A673 (cell line): ENCODE measurements around the gene FFAR1. TPM values are rescaled to one million over a fixed set of nuclear protein-coding genes. Genes with fewer than 3 reads are reported as not detected.

Experiments
- BruUV-seq: library from RNA; stranded (reverse); fragments of 400-500 nt; replicated peaks from 2 replicates; lab custom pipeline; 2021; lab: Mats Ljungman, UMichigan
- CTCF ChIA-PET: fragments of 300-600 bp; sonication (Branson Sonifier 250); formaldehyde crosslinking; loops from one replicate; lab custom pipeline; 2022; ENCODE audit warnings: antibody characterized with exemption; lab: Charles Lee
- POLR2A ChIA-PET: fragments of 300-600 bp; sonication (Branson Sonifier 250); formaldehyde crosslinking; loops from one replicate; lab custom pipeline; 2022; ENCODE audit warnings: antibody characterized with exemption; ENCODE audit not compliant: low non-redundant PET; lab: Charles Lee
- DNase-seq: peaks from one replicate; pipeline ENCODE4 v3.0.0-alpha.2; 2015; ENCODE audit warnings: low spot score
- H3K27ac ChIP-seq: fragments of 200-600 bp; sonication (generic); 2 replicates; pipeline ENCODE4 v1.5.1; 2016; ENCODE audit warnings: mixed run types, low read depth, mild to moderate bottlenecking, mixed read lengths, antibody characterized with exemption, low read length; ENCODE audit not compliant: poor library complexity, severe bottlenecking
- H3K27me3 ChIP-seq: fragments of 200-600 bp; sonication (generic); replicated peaks from 2 replicates; pipeline ENCODE4 v1.6.1; 2017; ENCODE audit warnings: mixed run types, low read depth, mild to moderate bottlenecking, mixed read lengths, antibody characterized with exemption, low read length; ENCODE audit not compliant: insufficient read depth, poor library complexity
- H3K36me3 ChIP-seq: fragments of 200-600 bp; sonication (generic); 2 replicates; pipeline ENCODE4 v1.6.1; 2016; ENCODE audit warnings: mixed run types, mild to moderate bottlenecking, mixed read lengths, antibody characterized with exemption, low read length; ENCODE audit not compliant: insufficient read depth, poor library complexity, severe bottlenecking
- H3K4me1 ChIP-seq: fragments of 200-600 bp; sonication (generic); 2 replicates; pipeline ENCODE4 v1.6.1; 2017; ENCODE audit warnings: mixed run types, mild to moderate bottlenecking, mixed read lengths, antibody characterized with exemption, low read length; ENCODE audit not compliant: insufficient read depth, poor library complexity, severe bottlenecking
- H3K4me3 ChIP-seq: fragments of 200-600 bp; sonication (generic); 2 replicates; pipeline ENCODE4 v1.5.1; 2016; ENCODE audit warnings: low read depth, mixed run types, mild to moderate bottlenecking, mixed read lengths, low read length; ENCODE audit not compliant: poor library complexity, severe bottlenecking
- H3K9me3 ChIP-seq: fragments of 200-600 bp; sonication (generic); 2 replicates; pipeline ENCODE4 v1.6.1; 2016; ENCODE audit warnings: mixed run types, low read depth, mild to moderate bottlenecking, mixed read lengths, antibody characterized with exemption, low read length; ENCODE audit not compliant: poor library complexity, severe bottlenecking
- EZH2 ChIP-seq: fragments of 200-600 bp; sonication (generic); IDR thresholded peaks from 2 replicates; pipeline ENCODE4 v1.6.1; 2017; ENCODE audit warnings: borderline replicate concordance, low read depth, mild to moderate bottlenecking, mixed read lengths, antibody characterized with exemption, low read length; ENCODE audit not compliant: poor library complexity, severe bottlenecking
- intact Hi-C: fragments of 100-400 bp; cut with micrococcal nuclease; formaldehyde crosslinking; loops from one replicate; pipeline ENCODE4 v1.10.0; 2022; ENCODE audit not compliant: unreplicated experiment
- total RNA-seq: library from RNA; stranded (reverse); gene quantifications from 2 replicates; pipeline ENCODE4 v1.2.3, GENCODE V29; 2021
- TF ChIP-seq, protein P1 (sequence below): fragments of 300-800, 200-600 bp; sonication (generic); conservative IDR thresholded peaks from 2 replicates; pipeline ENCODE4 v1.5.1; 2017; ENCODE audit warnings: low read depth, mild to moderate bottlenecking, antibody characterized with exemption, low read length, moderate library complexity, mixed read lengths

FFAR1 gene
- total RNA-seq, 1 experiment from 2014 or later = not detected

DNA sequence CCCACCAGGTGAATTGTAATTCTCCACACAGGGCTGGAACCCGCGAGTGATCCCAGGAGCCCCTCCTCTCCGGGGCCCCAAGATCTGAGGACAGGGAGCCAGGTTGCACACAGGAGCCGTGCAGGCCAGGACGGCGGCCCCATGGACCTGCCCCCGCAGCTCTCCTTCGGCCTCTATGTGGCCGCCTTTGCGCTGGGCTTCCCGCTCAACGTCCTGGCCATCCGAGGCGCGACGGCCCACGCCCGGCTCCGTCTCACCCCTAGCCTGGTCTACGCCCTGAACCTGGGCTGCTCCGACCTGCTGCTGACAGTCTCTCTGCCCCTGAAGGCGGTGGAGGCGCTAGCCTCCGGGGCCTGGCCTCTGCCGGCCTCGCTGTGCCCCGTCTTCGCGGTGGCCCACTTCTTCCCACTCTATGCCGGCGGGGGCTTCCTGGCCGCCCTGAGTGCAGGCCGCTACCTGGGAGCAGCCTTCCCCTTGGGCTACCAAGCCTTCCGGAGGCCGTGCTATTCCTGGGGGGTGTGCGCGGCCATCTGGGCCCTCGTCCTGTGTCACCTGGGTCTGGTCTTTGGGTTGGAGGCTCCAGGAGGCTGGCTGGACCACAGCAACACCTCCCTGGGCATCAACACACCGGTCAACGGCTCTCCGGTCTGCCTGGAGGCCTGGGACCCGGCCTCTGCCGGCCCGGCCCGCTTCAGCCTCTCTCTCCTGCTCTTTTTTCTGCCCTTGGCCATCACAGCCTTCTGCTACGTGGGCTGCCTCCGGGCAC is 3.9 kb downstream of the FFAR1 start:
- Histone ChIP-seq H3K36me3 (no peaks in the 10 kb centered on the region), H3K4me3 (no peak overlapping the region), H3K27ac (no peak overlapping the region), H3K9me3 (no peaks in the 10 kb centered on the region), H3K4me1 (peaks cover 12% of the 10 kb centered on the region), H3K27me3 (no peaks in the 10 kb centered on the region)
- ChIA-PET CTCF (no interaction called here), POLR2A (no interaction called here)
- DNase-seq = no peak
- TF ChIP-seq, protein P1, sequence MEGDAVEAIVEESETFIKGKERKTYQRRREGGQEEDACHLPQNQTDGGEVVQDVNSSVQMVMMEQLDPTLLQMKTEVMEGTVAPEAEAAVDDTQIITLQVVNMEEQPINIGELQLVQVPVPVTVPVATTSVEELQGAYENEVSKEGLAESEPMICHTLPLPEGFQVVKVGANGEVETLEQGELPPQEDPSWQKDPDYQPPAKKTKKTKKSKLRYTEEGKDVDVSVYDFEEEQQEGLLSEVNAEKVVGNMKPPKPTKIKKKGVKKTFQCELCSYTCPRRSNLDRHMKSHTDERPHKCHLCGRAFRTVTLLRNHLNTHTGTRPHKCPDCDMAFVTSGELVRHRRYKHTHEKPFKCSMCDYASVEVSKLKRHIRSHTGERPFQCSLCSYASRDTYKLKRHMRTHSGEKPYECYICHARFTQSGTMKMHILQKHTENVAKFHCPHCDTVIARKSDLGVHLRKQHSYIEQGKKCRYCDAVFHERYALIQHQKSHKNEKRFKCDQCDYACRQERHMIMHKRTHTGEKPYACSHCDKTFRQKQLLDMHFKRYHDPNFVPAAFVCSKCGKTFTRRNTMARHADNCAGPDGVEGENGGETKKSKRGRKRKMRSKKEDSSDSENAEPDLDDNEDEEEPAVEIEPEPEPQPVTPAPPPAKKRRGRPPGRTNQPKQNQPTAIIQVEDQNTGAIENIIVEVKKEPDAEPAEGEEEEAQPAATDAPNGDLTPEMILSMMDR = no peak
- no peak for TF ChIP-seq EZH2
- BruUV-seq = no TSS peak
- intact Hi-C loops = loop anchor here (1.0 to 10.0 kb wide), 3 partner anchors 117 to 293 kb away; partner anchors contain the start of genes COX6B1 and ETV2

DNA sequence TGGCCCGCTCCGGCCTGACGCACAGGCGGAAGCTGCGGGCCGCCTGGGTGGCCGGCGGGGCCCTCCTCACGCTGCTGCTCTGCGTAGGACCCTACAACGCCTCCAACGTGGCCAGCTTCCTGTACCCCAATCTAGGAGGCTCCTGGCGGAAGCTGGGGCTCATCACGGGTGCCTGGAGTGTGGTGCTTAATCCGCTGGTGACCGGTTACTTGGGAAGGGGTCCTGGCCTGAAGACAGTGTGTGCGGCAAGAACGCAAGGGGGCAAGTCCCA is 4.4 kb downstream of the FFAR1 start:
- peaks cover 13% of the 10 kb centered on the region for H3K4me1 ChIP-seq
- H3K36me3 ChIP-seq = no peaks in the 10 kb centered on the region
- no peak for DNase-seq
- intact Hi-C loops = loop anchor here (1.0 to 10.0 kb wide), 3 partner anchors 117 to 293 kb away; partner anchors contain the start of genes COX6B1 and ETV2
- ChIA-PET CTCF (interaction anchor here (0.5 kb wide), 1 partner anchor 211 kb away, joined by 5 read pairs; no protein-coding TSS in a partner anchor), POLR2A (no interaction called here)
- TF ChIP-seq EZH2 = no peak
- TF ChIP-seq, protein P1 = no peak
- no peak overlapping the region for H3K27ac ChIP-seq
- no peaks in the 10 kb centered on the region for H3K27me3 ChIP-seq
- H3K4me3 ChIP-seq = no peak overlapping the region
- no peaks in the 10 kb centered on the region for H3K9me3 ChIP-seq
- no TSS peak for BruUV-seq

DNA sequence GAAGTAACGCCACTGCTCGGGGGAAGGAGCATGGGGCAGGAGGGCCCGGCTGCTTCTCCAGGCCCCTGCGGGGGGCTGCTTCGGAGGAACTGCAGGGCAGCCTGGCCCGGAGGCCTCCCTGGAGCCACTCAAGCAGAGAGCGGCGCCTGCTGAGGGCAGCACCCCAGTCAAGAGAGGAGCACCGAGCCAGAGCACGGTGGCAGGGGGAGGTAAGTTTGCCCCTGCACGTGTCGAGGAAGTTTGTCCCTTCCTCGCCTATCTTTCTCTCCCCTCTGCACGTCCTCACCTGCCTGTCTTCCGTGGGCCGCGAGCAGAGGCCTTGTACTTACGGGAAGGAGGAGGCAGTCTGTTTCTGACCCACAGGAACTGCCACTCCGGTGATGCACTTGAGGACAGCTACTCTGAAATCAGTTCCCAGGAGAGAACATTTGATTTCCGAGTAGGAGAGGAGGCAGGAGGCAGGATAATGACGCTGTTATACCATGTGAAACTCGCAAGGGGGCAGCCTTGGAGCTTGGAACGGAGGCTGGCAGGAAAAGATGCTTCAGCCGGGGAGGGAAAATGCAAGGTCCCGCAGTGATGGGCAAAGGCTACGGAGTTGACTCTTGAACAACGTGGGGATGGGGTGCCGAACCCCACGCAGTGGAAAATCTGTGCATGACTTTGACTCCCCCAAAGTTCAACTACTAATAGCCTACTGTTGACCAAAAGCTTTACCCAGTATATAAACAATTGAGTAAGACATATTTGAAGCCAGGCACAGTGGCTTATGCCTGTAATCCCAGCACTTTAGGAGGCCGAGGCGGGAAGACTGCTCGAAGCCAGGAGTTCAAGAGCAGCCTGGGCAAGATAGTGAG is 5.0 kb downstream of the FFAR1 start:
- Histone ChIP-seq H3K27me3 (no peaks in the 10 kb centered on the region), H3K27ac (no peak overlapping the region), H3K4me3 (no peak overlapping the region), H3K4me1 (peaks cover 19% of the 10 kb centered on the region), H3K9me3 (no peaks in the 10 kb centered on the region), H3K36me3 (no peaks in the 10 kb centered on the region)
- intact Hi-C loops = loop anchor here (1.0 to 10.0 kb wide), 3 partner anchors 116 to 292 kb away; partner anchors contain the start of genes COX6B1 and ETV2
- ChIA-PET POLR2A (interaction anchor here (0.6 kb wide), 1 partner anchor 79 kb away, joined by 3 read pairs; no protein-coding TSS in a partner anchor), CTCF (interaction anchor here (0.5 to 2.3 kb wide), 4 partner anchors 116 to 211 kb away, joined by 3 to 23 read pairs (median 8); no protein-coding TSS in a partner anchor)
- BruUV-seq = no TSS peak
- DNase-seq = peak; percentile 82
- no peak for TF ChIP-seq EZH2
- TF ChIP-seq, protein P1 = peak; percentile 83
